ENCODE results near the gene CHST1.

DNA sequence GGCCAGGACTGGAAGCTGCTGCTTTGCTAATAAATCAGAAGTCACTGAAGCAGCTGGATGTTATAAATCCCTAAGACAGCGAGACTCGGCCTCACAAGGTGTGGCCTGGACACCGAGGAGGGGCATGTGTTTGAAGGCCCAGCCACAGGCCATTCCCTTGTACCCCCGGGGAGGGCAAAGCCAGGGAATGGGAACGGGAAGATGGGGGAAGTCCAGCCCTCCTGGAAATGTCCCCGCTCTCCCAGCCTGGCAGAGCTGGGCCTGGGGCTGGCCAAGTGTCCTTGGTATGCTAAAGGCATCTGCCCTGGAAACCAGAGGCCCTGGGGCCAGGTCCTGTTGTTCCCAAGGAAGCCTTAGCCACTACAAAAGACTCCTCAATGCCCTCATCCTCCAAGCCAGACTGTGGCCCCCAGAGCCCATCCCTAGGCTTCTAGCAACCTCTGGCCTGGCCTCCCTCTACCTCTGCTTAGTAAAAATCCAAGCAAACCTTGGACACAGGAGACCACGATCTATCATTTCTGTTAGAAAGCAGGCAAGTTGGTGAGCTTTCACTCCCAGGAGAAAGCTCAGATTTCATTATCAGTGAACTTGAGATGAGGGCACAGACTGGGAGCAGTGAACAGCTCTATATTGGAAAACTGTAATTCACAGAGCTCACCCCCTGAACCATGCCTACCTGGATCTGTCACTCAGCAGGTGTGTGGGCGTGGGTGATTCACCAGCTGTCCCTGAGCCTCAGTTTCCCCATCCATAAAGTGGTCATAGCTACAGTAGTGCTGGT, 11.0 kb downstream of the CHST1 start:
- TF ChIP-seq CSDC2 (CRISPR knock-in tag; IDR thresholded peaks at IDR 0.05) (no peak), SNAI2 (CRISPR knock-in tag; IDR thresholded peaks at IDR 0.05) (no peak), RARB (CRISPR knock-in tag; IDR thresholded peaks at IDR 0.05) (no peak)
- TF ChIP-seq, protein P1, sequence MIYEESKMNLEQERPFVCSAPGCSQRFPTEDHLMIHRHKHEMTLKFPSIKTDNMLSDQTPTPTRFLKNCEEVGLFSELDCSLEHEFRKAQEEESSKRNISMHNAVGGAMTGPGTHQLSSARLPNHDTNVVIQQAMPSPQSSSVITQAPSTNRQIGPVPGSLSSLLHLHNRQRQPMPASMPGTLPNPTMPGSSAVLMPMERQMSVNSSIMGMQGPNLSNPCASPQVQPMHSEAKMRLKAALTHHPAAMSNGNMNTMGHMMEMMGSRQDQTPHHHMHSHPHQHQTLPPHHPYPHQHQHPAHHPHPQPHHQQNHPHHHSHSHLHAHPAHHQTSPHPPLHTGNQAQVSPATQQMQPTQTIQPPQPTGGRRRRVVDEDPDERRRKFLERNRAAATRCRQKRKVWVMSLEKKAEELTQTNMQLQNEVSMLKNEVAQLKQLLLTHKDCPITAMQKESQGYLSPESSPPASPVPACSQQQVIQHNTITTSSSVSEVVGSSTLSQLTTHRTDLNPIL (CRISPR knock-in tag; IDR thresholded peaks at IDR 0.05; ENCODE audit: low read depth) = no peak
- TF ChIP-seq, protein P2, sequence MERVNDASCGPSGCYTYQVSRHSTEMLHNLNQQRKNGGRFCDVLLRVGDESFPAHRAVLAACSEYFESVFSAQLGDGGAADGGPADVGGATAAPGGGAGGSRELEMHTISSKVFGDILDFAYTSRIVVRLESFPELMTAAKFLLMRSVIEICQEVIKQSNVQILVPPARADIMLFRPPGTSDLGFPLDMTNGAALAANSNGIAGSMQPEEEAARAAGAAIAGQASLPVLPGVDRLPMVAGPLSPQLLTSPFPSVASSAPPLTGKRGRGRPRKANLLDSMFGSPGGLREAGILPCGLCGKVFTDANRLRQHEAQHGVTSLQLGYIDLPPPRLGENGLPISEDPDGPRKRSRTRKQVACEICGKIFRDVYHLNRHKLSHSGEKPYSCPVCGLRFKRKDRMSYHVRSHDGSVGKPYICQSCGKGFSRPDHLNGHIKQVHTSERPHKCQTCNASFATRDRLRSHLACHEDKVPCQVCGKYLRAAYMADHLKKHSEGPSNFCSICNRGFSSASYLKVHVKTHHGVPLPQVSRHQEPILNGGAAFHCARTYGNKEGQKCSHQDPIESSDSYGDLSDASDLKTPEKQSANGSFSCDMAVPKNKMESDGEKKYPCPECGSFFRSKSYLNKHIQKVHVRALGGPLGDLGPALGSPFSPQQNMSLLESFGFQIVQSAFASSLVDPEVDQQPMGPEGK (CRISPR knock-in tag; IDR thresholded peaks at IDR 0.05; ENCODE audit: borderline replicate concordance) = no peak
